22Rv1 (cell line): ENCODE measurements around the gene EYA2.

Source experiments
- H3K27ac ChIP-seq: fragments of 450-650 bp; 2 replicates; pipeline ENCODE4 v1.5.1; 2017
- CTCF ChIP-seq: fragments of 450-650 bp; IDR thresholded peaks from 2 replicates; pipeline ENCODE4 v1.5.1; 2017; ENCODE audit warnings: mild to moderate bottlenecking
- ZFX ChIP-seq: fragments of 450-650 bp; IDR thresholded peaks from 2 replicates; pipeline ENCODE4 v1.6.1; 2017; ENCODE audit warnings: antibody characterized with exemption, borderline replicate concordance

The EYA2 gene

DNA sequence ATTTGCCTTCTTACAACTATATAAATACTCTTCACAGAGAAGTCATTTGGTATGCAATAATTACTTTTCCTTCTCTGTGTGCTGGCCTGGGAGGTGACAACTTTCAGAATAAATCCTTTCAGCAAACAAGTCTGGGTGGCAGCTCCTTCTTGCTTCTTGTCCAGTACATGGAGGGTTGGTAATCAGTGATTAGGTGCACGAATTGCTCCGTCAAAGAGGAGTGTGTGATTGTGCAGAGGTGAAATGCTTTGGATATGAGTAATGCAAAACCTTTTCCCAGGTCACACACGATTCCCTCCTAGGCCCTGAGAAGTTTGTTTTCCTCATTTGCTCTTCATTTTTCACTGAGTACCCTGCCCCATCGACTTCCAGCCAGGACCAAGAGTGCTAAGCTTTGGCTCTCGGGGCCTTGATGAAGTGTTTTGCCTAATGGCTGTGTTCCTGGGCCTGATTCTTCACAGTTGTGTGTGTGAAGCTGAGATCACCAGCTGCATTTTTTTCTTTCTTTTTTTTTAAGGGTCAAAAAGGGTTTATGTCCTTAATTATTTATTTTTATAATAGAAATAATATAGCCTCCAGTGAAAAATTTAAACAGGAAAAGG is 245.4 kb downstream of the EYA2 start:
- no peak overlapping the region for H3K27ac ChIP-seq
- TF ChIP-seq CTCF = no peak

DNA sequence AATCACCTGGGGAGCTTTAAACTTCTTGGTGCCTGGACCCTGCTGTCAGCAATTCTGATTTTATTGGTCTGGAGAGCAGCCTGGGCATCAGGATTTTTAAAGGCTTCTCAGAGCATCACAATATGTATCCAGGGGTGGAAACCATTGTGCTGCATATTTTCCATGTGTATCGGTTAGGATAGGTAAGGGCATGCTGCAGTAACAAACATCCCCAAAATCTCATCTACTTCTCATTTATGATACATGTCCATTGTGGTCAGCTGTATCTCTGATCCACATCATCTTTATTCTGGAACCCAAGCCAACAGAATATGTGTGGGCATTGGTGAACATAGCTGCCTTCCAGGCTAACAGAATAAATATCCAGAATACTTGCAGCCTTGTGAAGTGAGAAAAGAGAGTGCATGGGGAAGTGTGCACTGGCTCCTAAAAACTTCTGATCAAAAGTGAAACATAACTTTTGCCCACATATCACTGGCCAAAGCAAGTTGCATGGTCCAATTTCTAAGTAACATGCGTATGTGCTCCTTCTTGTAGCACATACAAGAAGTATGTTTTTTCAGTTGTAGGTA is 246.8 kb downstream of the EYA2 start:
- H3K27ac ChIP-seq = no peak overlapping the region
- TF ChIP-seq CTCF (no peak), ZFX (no peak)

- no peak for TF ChIP-seq CTCF
- no peak for TF ChIP-seq ZFX
- no peak overlapping the region for H3K27ac ChIP-seq
Measured at GRCh38 chr20:47141941-47142773, 247.5 kb downstream of the EYA2 start.

DNA sequence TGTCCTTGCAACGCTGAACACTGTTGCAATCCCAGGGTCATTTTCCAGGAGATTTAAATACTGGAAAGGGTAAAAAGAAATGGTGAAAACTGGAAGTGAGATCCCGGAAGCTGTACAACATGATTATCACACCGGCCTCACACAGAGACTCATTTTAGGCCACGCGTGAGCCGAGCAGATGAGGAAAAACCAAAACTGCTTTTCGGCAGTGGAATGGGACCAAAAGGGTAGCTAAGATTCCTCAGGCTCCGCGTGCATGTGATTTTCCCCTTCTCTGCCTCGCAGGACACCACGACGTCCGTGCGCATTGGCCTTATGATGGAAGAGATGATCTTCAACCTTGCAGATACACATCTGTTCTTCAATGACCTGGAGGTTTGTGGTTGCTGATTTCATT is 248.1 kb downstream of the EYA2 start:
- H3K27ac ChIP-seq = no peak overlapping the region
- TF ChIP-seq CTCF = no peak
- TF ChIP-seq ZFX = no peak

- H3K27ac ChIP-seq = no peak overlapping the region
- TF ChIP-seq ZFX = no peak
- TF ChIP-seq CTCF = no peak
Measured at GRCh38 chr20:47143657-47144056, 249.0 kb downstream of the EYA2 start.

DNA sequence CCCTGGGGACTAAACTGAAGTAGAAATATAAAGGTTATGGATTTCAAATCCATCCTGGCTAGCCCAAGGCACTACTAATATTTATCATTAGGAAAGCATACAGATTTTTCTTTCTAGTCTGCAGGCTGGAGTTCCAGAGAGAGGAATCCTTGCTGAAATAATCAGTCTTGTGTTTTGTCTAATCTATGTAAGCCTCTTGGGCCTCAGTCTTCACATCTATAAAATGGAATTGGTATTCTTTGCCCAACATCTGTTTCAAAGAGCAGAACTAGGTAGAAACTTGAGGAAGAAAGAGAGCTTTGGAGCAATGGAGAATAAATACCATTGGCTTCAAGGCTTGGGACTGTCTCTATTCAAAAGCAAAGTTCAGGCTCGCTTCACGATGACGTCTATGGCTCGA is 249.8 kb downstream of the EYA2 start:
- H3K27ac ChIP-seq = no peak overlapping the region
- no peak for TF ChIP-seq ZFX
- TF ChIP-seq CTCF = no peak

GRCh38 chr20:47146686-47147085 is 252.0 kb downstream of the EYA2 start:
- TF ChIP-seq ZFX (no peak), CTCF (no peak)

More at GRCh38 chr20:47146686-47147085, 252.0 kb downstream of the EYA2 start:
- H3K27ac ChIP-seq = no peak overlapping the region
